22Rv1 (cell line): ENCODE measurements around the gene ZSCAN25.

Source experiments
- H3K27ac ChIP-seq: fragments of 450-650 bp; 2 replicates; pipeline ENCODE4 v1.5.1; 2017
- CTCF ChIP-seq: fragments of 450-650 bp; IDR thresholded peaks from 2 replicates; pipeline ENCODE4 v1.5.1; 2017; ENCODE audit warnings: mild to moderate bottlenecking
- ZFX ChIP-seq: fragments of 450-650 bp; IDR thresholded peaks from 2 replicates; pipeline ENCODE4 v1.6.1; 2017; ENCODE audit warnings: antibody characterized with exemption, borderline replicate concordance

The ZSCAN25 gene

GRCh38 chr7:99605527-99605926 is 11.2 kb upstream of the ZSCAN25 start:
- H3K27ac ChIP-seq = no peak overlapping the region
- TF ChIP-seq CTCF (no peak), ZFX (no peak)

- H3K27ac ChIP-seq = no peak overlapping the region
- TF ChIP-seq CTCF (no peak), ZFX (no peak)
These were observed 10.2 kb upstream of the ZSCAN25 start for GRCh38 chr7:99606531-99606930.

- H3K27ac ChIP-seq = no peak overlapping the region
These were observed 9.2 kb upstream of the ZSCAN25 start for GRCh38 chr7:99607548-99607947.

GRCh38 chr7:99614495-99614894 is 2.3 kb upstream of the ZSCAN25 start:
- no peak for TF ChIP-seq CTCF
- TF ChIP-seq ZFX = no peak

More at GRCh38 chr7:99607548-99607947, 9.2 kb upstream of the ZSCAN25 start:
- TF ChIP-seq CTCF = no peak
- TF ChIP-seq ZFX = no peak

GRCh38 chr7:99615989-99616358 is 772 bp upstream of the ZSCAN25 start:
- TF ChIP-seq CTCF (no peak), ZFX (no peak)
- H3K27ac ChIP-seq = no peak overlapping the region; the same call in 1 of the 2 replicates

More at GRCh38 chr7:99614495-99614894, 2.3 kb upstream of the ZSCAN25 start:
- no peak overlapping the region for H3K27ac ChIP-seq

GRCh38 chr7:99617192-99617781 is 541 bp downstream of the ZSCAN25 start:
- TF ChIP-seq CTCF = no peak
- TF ChIP-seq ZFX = no peak

GRCh38 chr7:99618726-99619125 is 2.0 kb downstream of the ZSCAN25 start:
- TF ChIP-seq CTCF = no peak
- TF ChIP-seq ZFX = no peak
- H3K27ac ChIP-seq = no peak overlapping the region

More at GRCh38 chr7:99617192-99617781, 541 bp downstream of the ZSCAN25 start:
- peak overlapping the region; percentile 58 for H3K27ac ChIP-seq
